NT2/D1 (cell line): ENCODE results near the gene COX7B.

Source experiments
- DNase-seq: peaks from one replicate; pipeline ENCODE4 v3.0.0-alpha.2; 2011; ENCODE audit warnings: low read depth, low spot score
- H3K27me3 ChIP-seq: 2 replicates; pipeline ENCODE4 v1.6.0; 2011; ENCODE audit warnings: mild to moderate bottlenecking; ENCODE audit not compliant: insufficient read length, insufficient read depth
- H3K36me3 ChIP-seq: 2 replicates; pipeline ENCODE4 v1.6.1; 2011; ENCODE audit warnings: mild to moderate bottlenecking, low read length, mixed read lengths; ENCODE audit not compliant: insufficient read depth, insufficient read length
- H3K4me1 ChIP-seq: 2 replicates; pipeline ENCODE4 v1.5.1; 2011; ENCODE audit not compliant: insufficient read depth, insufficient read length
- H3K4me3 ChIP-seq: 2 replicates; pipeline ENCODE4 v1.5.1; 2011; ENCODE audit warnings: low read depth; ENCODE audit not compliant: insufficient read length
- H3K9ac ChIP-seq: 2 replicates; pipeline ENCODE4 v1.6.0; 2011; ENCODE audit warnings: low read depth; ENCODE audit not compliant: insufficient read length
- H3K9me3 ChIP-seq: 2 replicates; pipeline ENCODE4 v1.5.1; 2011; ENCODE audit warnings: mild to moderate bottlenecking, low read length; ENCODE audit not compliant: insufficient read depth
- SUZ12 ChIP-seq: IDR thresholded peaks from 2 replicates; pipeline ENCODE4 v1.6.1; 2011; ENCODE audit not compliant: insufficient read length, insufficient read depth; ENCODE audit errors: extremely low read depth
- YY1 ChIP-seq: IDR thresholded peaks from 2 replicates; pipeline ENCODE4 v1.6.1; 2011; ENCODE audit not compliant: insufficient read length, insufficient read depth
- ZNF274 ChIP-seq: IDR thresholded peaks from 2 replicates; pipeline ENCODE4 v1.6.1; 2011; ENCODE audit warnings: mild to moderate bottlenecking, low read depth, low read length

The COX7B gene

DNA sequence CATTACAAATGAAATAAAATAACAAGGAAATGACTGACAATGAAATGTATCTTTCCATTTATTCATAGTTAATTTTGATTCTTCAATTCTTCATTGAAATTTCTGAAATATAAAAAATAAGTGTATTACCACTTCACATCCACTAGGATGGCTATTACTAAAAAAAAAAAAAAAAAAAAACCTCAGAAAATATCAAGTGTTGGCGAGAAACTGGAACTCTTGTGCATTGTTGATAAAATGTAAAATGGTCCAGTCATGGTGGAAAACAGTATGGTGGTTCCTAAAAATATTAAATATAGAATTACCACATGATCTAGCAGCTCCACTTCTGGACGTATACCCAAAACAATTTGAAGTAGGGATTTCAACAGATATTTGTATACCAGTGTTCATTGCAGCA, 47.3 kb downstream of the COX7B start:
- Histone ChIP-seq H3K4me1 (no peaks in the 10 kb centered on the region), H3K4me3 (no peak overlapping the region), H3K9ac (no peak overlapping the region), H3K36me3 (no peaks in the 10 kb centered on the region), H3K9me3 (no peaks in the 10 kb centered on the region), H3K27me3 (no peaks in the 10 kb centered on the region)
- TF ChIP-seq ZNF274: no peak
- no peak for TF ChIP-seq YY1
- no peak for TF ChIP-seq SUZ12
- no peak for DNase-seq

- H3K4me3 ChIP-seq: no peak overlapping the region
- H3K9ac ChIP-seq: no peak overlapping the region
- no peaks in the 10 kb centered on the region for H3K27me3 ChIP-seq
- H3K9me3 ChIP-seq: no peaks in the 10 kb centered on the region
- no peak for DNase-seq
- no peak for TF ChIP-seq ZNF274
- H3K36me3 ChIP-seq: no peaks in the 10 kb centered on the region
- no peaks in the 10 kb centered on the region for H3K4me1 ChIP-seq
Observed at GRCh38 chrX:77949840-77950239, 50.6 kb downstream of the COX7B start.

GRCh38 chrX:77952173-77952572, 52.9 kb downstream of the COX7B start:
- no peak for TF ChIP-seq ZNF274
- TF ChIP-seq SUZ12: no peak
- TF ChIP-seq YY1: no peak
- Histone ChIP-seq H3K27me3 (no peaks in the 10 kb centered on the region), H3K9ac (no peak overlapping the region), H3K36me3 (no peaks in the 10 kb centered on the region), H3K9me3 (no peaks in the 10 kb centered on the region), H3K4me3 (no peak overlapping the region), H3K4me1 (no peaks in the 10 kb centered on the region)
- DNase-seq: no peak

- H3K27me3 ChIP-seq: no peaks in the 10 kb centered on the region
- no peaks in the 10 kb centered on the region for H3K4me1 ChIP-seq
- DNase-seq: no peak
- H3K4me3 ChIP-seq: no peak overlapping the region
- no peaks in the 10 kb centered on the region for H3K36me3 ChIP-seq
- H3K9me3 ChIP-seq: 0 out of 2 replicates have a peak, but pooled peaks cover 4% of the 10 kb centered on the region
- H3K9ac ChIP-seq: no peak overlapping the region
- TF ChIP-seq YY1 (no peak), SUZ12 (no peak), ZNF274 (no peak)
Observed at GRCh38 chrX:77953302-77953701, 54.0 kb downstream of the COX7B start.

- Histone ChIP-seq H3K4me3 (no peak overlapping the region), H3K9ac (no peak overlapping the region), H3K27me3 (no peaks in the 10 kb centered on the region), H3K4me1 (no peaks in the 10 kb centered on the region), H3K9me3 (0 out of 2 replicates have a peak, but pooled peaks cover 6% of the 10 kb centered on the region), H3K36me3 (no peaks in the 10 kb centered on the region)
- DNase-seq: no peak
- no peak for TF ChIP-seq ZNF274
- no peak for TF ChIP-seq YY1
- no peak for TF ChIP-seq SUZ12
Observed at GRCh38 chrX:77953708-77954107, 54.4 kb downstream of the COX7B start.
